Germinal center (tissue), 1 donor: ENCODE results near the gene ITGA3.

ENCODE experiments used
- DNase-seq: peaks from one replicate; pipeline ENCODE4 v3.0.0; 2012; ENCODE audit warnings: mixed read lengths, low spot score

The ITGA3 gene

DNA sequence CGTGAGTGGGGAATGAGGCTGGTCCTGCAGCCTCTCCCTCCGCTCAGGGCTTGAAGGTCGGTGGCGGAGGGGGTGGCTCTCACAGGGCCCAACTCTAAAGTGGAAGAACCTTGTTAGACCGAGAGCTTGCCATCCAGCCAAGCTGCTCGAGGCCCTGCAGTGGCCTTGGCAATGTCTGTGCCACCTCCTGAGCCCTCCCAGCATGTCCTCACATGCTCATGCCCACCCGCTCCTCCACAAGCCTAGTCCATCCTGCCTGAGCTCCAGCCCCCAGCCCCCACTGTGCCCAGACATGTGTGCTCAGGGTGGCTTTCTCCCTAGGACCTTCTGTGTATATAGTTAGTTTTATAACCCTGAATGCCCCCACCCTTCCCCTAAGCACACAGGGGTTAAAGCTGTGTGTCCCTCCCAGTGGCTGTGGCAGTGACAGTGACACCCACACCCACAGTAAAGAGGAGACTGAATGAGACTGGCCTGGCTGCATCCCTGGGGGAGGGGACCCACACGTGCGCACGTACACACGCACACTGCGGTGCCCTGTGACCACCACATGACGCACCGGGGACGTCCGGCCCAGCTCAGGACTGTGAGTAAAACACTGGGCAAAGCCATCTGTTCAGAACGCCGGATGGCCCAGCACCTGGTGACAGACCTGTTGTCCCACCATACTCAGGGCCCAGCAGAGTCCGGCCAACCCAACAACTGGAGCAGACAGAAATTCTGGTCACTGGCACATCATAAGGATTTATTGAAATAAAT, 54.9 kb downstream of the ITGA3 start:
- DNase-seq: no peak

DNA sequence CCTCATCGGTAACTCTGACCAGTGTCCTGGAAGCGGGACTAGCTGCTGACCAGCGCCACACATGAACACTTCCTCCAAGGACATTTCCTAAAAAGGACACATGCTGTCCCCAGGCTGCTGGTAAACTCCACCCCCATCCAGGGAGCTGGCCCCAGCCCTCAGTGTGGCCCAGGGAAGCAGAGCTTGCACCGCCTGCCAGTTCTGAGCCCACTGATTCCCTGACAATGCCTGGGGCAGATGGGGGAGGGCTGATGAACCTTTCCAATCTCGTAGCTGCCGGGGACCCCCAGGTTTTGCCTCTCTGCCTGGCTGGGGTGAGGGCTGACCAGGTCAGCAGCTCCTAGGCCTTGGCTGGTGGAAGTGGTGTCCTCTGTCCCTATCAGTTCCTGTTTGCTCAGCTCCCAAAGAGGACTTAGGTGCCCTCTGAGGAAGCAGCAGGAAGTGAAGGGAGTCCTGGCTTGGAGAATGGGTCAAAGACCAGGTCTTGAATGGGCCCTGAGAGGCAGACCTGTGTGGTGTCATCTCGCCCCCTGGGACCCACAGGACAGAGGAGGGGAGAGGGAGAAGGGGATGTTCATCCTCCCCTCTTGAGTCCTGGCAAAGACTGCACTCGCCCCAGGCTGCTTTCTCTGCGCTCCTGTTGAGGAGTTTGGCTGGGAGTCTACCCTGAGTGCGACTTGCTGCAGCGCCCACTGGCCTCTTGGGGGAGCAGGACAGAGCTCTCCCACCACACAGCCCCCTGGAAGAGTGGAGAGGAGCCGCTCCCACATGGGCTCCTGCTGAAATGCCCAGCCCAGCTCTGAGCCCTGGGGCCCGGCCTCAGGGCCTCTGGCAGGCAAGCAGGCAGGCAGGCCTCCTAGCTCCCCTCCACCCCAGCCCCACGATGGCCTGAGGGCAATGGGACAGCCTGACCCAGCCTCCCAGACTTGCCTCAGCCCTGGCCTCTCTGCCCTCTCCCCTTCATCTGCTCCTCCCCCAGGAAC, 56.1 kb downstream of the ITGA3 start:
- no peak for DNase-seq

DNA sequence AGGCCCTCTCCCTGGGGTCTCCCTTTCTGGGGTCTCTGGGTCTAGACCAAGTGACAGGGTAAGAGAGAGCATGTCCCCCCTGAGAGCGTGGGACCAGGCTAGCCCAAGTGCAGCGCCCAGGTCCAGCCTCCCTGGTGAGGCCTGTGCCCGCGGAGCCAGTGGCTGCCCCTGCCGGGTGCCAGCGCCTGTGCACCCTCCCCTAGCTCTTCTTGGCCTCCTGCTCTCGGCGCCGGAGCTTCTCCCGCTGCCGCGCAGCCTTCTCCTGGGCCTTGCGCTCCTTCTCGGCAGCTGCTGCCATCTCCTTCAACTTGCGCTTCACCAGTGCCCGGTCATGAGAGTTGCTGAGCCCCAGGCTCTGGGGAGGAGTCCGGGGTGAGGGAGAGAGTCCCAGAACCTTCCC, 56.8 kb downstream of the ITGA3 start:
- no peak for DNase-seq

DNA sequence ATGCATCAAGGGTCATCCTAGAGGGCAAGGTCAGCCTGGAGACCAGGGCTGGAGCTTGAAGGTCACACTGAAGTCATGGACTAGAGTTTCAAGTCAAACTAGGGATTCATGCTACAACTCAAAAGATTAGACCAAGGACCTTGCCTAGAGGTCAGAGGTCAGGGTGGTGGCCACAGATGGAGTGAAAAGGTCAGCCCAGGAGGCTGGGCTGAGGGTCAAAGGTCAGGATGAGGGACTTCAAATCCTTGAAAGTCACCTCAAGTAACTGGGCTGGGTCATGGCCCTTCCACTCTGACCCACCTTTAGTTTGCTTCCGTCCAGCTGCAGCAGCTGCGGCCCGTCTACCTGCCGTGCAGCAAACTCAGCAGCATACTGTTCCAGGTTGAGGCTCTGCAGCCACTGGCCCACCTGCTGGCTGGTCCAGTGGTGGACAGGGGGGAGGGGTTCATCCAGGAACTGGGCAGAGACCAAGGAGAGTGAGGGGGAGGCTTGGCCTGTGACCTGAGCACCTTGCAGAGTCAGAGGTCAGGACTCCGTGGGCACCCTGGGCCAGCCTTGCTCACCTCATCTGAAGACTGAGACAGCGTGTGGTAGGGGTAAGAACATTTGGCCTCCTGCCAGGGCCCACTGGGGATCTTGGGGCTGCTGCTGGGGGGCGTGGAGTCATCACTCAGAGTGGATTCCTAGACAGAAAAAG, 57.9 kb downstream of the ITGA3 start:
- DNase-seq: no peak

DNA sequence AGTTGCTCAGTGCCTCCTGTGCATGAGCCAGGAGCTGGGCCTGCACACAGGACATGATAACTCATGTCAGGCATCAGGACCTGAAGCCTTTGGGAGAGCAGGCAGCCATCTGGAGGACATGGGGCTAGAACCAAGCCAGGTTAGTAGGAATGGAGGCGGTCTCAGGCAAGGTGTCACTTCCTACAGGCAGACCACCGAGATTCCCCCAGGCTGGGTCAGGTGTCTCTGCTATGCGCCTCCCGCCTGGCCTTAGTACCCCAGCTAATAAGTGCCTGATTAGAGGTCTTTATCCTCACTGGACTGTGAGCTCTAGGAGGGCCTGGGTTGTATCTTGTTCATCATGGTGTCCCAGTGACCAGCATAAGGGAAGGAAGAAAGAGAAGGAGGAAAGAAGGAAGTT, 58.5 kb downstream of the ITGA3 start:
- no peak for DNase-seq

DNA sequence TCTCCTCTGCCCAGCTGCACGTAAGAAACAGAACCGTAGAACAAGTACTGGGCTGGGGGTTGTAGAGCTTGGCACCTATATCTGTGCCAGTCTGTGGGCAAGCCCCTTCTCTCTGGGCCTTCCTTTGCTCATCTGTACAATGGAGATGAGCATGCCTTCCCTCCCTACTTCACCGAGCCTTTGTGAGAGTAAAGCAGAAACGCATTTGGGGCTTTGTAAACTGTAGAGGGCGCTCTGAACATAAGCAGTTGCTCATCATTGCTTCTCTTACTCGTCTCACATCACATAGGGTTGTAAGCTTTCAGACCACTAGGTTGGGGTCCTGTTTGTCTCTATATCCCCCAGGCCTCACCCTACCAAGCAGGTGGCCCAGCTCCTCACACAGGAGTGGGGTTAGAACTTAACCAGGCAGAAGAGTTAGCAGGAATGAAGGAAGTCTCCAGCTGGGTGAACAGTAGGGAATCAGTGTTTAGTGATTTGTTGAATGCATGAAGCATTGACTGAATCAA, 59.0 kb downstream of the ITGA3 start:
- peak; percentile 41 for DNase-seq

DNA sequence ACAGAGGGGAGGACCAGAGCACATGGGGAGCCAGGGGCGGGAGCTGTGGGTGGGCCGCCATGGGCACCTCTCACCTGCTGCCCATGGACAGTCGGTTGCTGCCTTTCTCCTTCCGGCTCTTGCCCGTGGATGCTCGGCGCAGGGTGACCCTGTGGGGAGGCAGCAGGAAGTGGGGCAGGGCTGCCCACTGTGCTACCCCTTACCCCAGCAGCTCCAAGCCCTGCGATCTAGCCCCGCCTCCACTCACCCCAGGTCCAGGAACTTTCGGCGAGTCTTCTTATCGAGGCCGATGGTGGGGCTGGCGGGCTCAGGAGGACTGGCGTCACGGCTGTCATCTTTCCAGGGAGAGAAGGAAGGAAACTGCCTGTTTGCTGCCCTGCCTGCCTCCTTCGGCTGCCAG, 59.8 kb downstream of the ITGA3 start:
- DNase-seq: no peak

DNA sequence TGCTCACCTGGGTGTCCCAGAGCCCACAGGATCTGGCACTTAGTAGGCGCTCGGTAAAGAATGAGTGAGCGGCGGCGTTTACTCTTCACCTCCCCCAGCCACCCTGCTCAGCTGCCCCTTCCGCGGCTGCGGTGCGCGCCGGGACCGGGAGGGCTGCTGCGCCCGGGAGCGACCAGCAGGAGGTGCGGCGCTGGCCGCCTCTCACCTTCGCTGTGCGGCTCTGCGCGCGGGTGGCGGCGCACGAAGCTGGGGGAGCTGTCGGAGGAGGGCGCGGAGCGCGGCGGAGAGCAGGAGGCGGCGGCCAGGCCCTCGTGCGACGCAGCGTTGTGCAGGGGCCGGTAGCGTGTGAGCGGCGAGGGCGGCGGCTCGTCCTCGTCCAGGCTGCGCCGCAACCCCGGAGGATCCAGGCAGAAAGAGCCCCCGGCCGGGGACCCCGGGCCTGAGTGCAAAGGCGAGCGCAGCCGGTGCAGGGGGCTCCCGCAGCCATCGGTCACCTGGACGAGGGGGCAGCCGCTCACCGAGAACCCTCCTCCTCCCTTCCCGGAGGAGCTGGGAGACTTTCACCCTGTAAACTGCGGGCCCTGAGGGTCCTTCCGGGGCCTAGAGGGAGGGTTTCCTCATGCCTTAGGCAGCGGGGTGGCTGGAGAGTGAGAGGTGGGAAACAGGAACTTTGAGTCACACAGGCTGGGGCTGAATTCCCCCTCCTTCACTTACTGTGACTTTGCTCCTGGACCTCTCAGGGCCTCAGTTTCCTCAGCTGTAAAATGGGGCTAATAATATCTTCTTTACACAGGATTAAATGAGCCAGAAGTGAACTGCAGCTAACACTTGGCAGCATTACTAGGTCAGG, 61.5 kb downstream of the ITGA3 start:
- DNase-seq: peak; percentile 69

DNA sequence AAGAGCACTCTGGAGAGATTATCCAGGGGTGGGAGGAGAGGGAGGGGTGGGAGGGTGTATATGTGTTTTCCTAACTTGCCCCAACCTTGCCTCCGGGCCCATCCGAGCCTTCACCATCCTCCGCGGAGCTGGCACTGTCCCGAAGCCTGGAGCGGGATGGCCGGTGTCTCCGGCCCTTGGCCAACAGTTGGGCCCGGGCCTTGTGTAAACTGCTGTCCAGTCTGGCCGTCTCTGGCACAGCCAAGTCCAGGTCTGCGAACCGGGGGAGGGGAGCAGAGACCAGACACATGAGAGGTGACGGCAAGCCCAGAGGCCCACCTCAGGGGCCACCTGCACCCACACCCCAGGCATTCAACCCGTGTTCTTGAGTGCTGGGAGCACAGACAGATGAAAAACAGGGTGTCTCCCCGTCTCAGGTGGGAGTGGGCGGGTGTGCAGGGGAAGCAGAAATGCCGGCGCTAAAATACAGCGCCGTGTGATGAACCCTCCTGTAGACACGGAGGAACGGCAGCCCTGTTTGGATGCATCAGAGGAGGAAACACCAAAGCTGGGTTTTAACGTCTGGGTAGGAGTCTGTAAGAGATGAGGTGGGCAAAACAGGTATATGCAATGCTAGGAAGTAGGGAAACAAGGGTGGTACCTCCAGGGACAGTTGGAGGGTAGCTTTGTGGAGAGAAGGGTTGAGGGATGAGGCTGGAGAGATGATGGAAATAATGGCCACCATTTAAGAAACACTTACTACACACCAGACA, 62.3 kb downstream of the ITGA3 start:
- no peak for DNase-seq

DNA sequence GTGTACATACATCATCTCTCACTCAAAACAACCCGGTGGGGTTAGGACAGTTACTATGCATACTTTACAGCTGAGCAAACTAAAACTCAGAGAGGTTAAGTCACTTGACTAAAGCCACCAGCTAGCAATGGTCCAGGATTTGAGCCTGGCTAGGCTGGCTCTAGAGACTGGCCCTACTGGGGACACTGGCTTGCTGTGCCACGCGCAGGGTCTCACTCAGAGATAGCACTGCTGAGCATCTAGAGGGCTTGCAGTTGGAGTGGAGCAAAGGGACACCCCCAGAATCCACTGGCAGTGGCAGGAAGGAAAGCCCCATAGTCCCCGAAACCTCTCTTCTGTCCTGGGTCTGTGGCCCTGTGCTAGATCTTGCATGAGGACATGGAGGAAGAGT, 62.9 kb downstream of the ITGA3 start:
- DNase-seq: no peak

DNA sequence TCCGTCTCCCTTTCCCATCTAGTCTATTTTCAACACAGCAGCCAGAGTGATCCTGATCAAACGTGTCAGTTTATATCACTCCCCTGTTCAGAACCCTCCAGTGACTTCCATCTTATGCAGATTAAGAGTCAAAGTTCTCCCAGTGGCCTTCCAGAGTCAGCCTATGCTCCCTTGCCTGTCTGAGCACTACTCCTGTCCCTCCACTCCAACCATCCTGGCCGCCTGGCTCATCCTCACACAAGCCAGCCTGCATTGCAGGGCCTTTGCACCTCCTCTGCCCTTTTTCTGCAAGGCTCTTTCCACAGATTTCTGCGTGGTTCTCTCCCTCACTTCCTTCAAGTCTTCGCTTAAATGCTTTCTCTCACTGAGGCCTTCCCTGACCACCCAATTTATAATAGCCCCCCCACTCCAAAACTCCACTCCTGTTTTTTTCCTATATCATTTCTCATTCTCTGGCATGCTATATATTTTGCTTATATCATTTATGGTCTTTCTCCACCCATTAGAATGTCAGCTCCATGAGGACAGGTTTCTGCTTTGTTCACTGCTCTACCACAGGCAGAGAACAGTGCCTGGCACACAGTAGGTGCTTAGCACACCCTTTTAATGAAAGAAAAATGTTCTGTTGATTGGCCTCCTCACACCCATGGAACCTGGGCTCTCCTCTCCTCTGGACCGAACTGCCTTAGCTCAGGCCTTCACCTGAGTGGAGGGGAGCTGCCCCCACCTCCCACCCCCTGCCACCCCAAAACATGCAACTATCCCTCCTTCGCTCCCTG, 64.8 kb downstream of the ITGA3 start:
- no peak for DNase-seq

DNA sequence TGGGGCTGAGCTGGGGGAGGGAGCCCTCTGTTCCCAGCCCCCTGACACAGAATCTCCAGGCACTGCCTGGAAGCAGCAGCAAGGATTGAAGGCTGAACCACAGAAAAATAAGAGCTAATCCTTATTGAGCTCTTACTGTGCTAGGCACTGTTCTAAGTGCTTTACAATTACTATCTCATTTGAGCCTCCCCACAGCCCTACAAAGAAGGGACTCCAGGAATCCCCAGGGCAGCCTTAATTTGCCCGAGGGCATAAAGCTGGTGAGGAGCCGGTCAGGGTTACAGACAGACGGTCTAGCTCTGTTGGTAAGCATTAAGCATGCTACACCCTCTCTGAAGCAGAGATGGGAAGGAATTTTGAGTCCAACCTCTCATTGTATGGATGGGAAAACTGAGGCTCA, 67.0 kb downstream of the ITGA3 start:
- DNase-seq: no peak

DNA sequence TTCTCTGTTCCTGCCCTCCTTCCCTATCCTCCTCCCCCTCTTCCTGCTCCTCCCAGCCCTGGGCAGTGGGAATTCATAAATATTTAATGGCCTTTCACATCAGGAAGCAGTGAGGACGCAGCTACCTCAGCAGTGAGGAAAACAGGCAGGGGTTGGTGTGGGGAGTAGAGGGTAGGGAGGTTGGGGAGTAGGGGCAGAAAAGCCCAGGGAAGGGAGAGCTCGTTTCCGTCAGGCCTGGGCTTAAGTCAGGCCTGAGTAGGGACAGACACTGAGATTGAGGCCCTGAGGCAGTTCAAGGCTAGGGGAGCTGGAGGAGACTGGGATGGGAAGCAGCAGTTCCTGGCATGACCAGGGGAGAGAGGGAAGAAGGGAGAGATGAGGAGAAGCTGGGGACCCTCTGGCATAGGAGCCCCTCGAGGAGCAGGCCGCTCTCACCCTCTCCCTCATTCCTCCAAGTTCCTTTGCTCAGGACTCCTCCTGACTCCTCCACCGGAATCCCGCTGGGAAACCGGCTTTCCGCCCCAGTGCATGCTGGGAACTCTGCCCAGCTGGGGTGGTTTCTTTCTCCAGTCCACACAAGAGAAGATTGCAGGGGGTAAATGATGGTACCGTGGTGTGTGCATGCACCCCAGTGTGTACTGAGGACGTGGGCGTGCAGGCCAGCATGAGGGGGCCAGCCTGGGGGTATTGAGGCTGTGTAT, 67.9 kb downstream of the ITGA3 start:
- no peak for DNase-seq

DNA sequence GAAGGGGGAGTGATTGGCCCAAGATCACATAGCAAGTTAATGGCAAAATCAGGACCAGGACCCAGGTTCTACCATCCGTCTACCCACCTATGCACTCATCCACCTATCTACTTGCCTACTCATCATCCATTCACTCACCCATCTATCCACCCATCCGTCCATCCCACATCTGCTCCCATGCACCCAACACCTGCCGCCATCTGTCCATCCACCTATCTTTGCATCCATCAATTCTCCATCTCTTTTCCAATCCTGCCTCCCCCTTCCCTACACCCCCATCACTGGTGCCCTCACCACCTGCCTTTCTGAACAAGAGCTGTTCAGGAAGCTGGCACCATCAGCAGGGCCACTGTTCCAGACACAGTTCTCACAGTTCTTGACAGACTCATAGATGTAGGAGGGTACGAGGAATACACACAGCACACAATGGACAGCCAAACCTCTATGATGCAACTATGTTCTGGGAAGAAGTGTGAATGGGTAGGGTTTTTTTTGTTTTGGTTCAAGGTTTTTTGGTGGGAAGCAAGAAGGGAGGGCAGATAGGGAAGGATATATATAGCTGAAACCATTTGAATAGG, 69.6 kb downstream of the ITGA3 start:
- no peak for DNase-seq

DNA sequence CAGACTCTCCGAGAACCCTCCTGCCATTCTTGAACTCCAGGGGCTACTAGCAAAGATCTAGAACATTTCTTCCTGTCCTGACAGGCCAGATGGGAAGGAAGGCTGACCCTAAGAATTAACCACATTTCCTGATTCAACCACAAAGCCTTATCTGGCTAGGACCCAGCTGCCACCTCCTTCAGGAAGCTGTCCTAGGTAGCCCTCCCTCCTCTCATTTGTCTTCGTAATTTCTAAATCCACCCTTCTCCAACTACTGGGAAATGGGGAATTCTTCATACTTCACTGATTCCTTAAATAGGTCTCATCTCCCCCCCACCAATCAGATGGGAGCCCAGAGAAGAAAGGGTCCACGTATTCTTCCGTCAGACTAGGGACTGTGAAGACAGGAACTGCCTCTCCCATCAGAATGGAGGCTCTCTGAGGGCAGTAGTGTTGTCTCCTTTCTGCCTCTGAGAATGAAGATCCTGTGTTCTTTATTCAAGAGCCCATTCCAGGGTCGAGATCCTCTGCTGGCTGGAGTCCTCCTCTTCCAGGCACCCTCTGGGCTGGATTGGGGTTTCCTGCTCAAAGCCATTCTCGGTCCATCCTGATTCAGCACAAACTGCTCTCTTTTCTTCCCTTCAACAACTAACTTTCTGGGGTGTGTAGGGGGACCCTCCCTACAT, 71.9 kb downstream of the ITGA3 start:
- no peak for DNase-seq

DNA sequence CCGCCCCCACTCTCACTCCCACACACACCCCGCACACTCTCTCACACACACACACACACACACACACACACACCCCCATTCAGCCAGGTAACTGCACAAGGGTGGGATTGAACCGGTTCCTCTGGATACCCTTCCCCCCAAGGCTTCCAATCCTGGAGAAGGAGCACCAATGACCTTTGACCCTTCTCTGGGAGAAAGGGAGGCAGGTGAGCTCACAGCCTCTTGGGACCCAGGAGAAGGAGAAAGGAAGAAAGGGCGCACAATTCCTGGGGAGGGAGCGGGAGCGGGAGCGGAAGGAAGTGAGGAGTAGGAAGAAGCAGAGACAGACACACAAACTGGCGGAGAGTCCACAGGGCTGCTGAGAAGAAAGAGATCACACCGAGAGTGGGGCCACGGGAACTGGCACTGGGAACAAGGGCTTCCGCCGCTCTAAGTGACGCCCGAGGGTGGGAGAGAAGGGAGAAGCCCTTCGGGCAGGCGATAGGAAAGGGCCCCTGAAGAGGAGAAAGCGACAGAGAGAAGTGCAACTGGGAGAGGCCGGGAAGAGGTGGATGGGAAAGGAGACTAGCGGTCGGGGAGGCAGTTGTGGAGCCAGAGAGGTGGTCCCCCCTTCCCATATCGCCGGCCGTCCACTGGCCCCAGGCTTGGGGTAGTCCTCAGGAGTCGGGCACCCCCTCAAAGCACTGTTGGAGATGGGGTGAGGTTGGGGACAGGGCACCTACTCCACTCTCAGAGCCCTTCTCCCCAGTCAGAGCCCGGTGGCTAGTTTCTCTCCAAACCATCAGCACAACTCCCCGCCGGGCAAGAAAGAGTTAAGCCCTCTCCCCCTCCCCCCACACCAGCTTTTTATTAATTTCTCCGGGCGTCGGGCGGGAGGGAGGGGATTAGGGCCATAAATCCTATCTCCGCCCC, 72.8 kb downstream of the ITGA3 start:
- DNase-seq: no peak

DNA sequence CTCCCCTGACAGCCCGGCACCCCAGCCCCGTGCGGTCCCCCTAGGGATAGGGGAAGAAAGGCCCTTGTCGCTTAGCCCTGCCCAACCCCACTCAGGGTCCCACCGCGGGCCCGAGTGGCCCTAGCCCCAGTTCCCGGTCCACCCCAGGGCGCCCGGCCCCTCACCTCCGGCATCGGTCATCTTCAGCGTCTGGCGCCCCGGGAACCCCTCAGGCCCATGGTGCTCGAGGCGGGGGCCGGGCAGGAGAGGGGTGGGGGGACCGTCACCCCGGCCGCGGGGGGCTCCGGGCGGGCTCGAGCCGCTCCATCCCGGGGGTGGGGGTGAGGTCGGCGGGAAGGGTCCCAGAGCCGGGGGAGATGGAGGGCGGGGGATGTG, 73.4 kb downstream of the ITGA3 start:
- no peak for DNase-seq
